HepG2 (cell line): ENCODE data around the gene TAS2R30.

Experiments used
- HMGXB4 ChIP-seq, 2 experiments: sonication (generic) in 1 of 2; formaldehyde crosslinking in 1 of 2; IDR thresholded peaks; 2 replicates each; pipeline versions ENCODE4 v1.4.0 to v1.6.1; 2018 to 2020; ENCODE audit warnings: missing genetic modification reagents in 2 of 2, borderline replicate concordance in 1 of 2, low read depth in 1 of 2, mild to moderate bottlenecking in 1 of 2, missing biosample characterization in 1 of 2
- PBX3 ChIP-seq: sonication (generic); formaldehyde crosslinking; IDR thresholded peaks from 2 replicates; pipeline ENCODE4 v1.8.1; 2023; ENCODE audit warnings: missing genetic modification reagents, inconsistent platforms, borderline replicate concordance
- TF ChIP-seq, protein P1 (sequence below): sonication (generic); formaldehyde crosslinking; IDR thresholded peaks from 2 replicates; pipeline ENCODE4 v1.9.0; 2022; ENCODE audit warnings: low read depth, missing genetic modification reagents
- TF ChIP-seq, protein P2 (sequence below): sonication (generic); formaldehyde crosslinking; IDR thresholded peaks from 2 replicates; pipeline ENCODE4 v1.4.0; 2020; ENCODE audit warnings: mild to moderate bottlenecking, missing genetic modification reagents

DNA sequence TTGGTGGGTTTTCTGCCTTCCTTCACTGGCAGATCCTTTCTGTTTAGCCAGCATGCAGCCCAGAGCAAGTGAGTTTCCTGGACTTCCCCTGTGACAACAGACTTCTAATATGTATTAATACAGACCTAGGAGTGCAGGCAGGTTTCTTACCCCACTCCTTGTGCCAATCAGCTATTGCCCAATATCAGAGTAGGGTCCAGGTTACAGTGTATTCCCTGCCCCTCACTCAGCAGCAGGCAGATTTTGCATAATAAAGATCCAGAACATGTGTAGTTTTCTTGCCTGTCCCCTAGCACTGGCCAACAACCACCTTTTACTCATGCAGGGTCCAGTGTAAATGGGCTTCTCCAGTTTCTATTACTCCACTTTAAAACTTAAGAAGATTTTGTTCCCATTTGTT, 31.9 kb upstream of the TAS2R30 start:
- TF ChIP-seq, protein P1, sequence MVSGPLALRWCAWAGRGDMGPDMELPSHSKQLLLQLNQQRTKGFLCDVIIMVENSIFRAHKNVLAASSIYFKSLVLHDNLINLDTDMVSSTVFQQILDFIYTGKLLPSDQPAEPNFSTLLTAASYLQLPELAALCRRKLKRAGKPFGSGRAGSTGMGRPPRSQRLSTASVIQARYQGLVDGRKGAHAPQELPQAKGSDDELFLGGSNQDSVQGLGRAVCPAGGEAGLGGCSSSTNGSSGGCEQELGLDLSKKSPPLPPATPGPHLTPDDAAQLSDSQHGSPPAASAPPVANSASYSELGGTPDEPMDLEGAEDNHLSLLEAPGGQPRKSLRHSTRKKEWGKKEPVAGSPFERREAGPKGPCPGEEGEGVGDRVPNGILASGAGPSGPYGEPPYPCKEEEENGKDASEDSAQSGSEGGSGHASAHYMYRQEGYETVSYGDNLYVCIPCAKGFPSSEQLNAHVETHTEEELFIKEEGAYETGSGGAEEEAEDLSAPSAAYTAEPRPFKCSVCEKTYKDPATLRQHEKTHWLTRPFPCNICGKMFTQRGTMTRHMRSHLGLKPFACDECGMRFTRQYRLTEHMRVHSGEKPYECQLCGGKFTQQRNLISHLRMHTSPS (CRISPR knock-in tag) = no peak
- TF ChIP-seq, protein P2, sequence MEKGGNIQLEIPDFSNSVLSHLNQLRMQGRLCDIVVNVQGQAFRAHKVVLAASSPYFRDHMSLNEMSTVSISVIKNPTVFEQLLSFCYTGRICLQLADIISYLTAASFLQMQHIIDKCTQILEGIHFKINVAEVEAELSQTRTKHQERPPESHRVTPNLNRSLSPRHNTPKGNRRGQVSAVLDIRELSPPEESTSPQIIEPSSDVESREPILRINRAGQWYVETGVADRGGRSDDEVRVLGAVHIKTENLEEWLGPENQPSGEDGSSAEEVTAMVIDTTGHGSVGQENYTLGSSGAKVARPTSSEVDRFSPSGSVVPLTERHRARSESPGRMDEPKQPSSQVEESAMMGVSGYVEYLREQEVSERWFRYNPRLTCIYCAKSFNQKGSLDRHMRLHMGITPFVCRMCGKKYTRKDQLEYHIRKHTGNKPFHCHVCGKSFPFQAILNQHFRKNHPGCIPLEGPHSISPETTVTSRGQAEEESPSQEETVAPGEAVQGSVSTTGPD (CRISPR knock-in tag) = no peak
- TF ChIP-seq PBX3 (no peak), HMGXB4 (CRISPR knock-in tag; IDR thresholded peaks at IDR 0.05; ENCODE audit: borderline replicate concordance in 1 of 2, low read depth in 1 of 2) (no peak)
